Stimulated activated CD4-positive, alpha-beta T cell treated with anti-CD3 and anti-CD28 coated beads, Interleukin-1b, Interleukin-23, amount 100 ng/mL, for 24 hours (primary cell): ENCODE data around the gene KIAA1671.
"Not testable (repeated sequence)": the region's sequence is repeated elsewhere in the genome, so short reads cannot be mapped to it uniquely, and the experiment has no call there.

ENCODE experiments used
- DNase-seq, 4 experiments: peaks; one replicate each; pipeline ENCODE4 v3.0.0-alpha.2; 2020; ENCODE audit warnings: low read depth in 4 of 4, low spot score in 1 of 4

KIAA1671 gene

DNA sequence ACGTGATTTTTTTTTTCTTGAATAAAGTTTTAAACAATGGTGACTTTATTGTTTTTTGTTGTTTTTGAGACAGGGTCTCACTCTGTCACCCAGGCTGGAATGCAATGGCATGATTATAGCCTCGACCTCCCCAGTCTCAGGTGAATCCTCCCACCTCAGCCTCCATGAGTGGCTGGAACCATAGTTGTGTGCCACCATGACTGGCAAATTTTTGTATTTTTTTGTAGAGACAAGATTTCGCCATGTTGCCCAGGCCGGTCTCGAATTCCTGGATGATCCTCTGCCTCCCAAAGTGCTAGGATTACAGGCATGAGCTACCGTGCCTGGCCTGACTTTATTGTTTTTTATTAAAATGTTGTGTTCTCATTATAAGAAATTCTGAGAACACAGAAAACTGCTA is 235.0 kb downstream of the KIAA1671 start:
- DNase-seq: no peak

DNA sequence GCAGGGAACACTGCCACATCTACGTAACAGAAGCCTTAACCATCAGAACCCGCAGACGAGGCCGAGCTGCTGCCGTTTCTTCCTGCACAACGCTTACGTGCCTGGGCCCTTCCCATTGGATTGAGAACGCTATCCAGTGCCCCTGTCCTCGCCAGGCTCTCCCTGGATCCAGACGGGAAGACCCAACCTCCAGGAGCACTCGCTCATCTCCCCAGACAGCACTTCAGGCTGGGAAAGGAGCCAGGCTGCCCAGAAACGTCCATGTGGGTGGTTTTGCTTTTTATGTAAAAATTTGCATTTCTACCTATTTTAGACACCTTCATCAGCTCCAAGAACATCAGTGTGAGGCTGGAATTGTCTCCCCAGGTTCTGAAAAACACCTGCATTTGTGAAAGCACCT is 239.9 kb downstream of the KIAA1671 start:
- no peak for DNase-seq

GRCh38 chr22:25193130-25193529 is 240.6 kb downstream of the KIAA1671 start:
- DNase-seq: no peak

- no peak for DNase-seq
Measured at GRCh38 chr22:25193548-25193947, 241.0 kb downstream of the KIAA1671 start.

GRCh38 chr22:25196326-25196725 is 243.8 kb downstream of the KIAA1671 start:
- DNase-seq: no peak

DNA sequence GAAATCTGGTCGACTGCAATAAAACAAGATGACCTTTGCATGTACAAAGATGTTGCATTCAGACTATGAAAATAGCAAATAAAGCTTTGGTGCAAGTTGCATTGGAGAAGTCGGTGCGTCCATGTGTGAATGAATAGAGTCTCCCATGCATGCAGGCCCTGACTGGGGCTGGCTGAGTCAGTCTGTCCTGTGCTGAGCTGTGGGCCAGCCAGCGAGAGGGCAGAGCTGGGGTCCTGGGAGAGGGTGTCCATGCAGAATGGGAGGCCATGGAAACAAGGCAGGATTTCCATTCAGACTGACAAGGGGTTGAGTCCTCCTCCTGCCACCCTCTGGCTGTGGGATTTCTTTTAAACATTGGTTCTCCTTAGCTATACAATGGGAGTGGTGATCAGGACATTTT is 244.8 kb downstream of the KIAA1671 start:
- DNase-seq: no peak

GRCh38 chr22:25199731-25200520 is 247.4 kb downstream of the KIAA1671 start, which contains the start of gene CRYBB3:
Gene CRYBB3, plus strand, starts transcription at chr22:25199858. Its CDS starts 1,539 bp downstream, at chr22:25201397.
- DNase-seq: no peak

DNA sequence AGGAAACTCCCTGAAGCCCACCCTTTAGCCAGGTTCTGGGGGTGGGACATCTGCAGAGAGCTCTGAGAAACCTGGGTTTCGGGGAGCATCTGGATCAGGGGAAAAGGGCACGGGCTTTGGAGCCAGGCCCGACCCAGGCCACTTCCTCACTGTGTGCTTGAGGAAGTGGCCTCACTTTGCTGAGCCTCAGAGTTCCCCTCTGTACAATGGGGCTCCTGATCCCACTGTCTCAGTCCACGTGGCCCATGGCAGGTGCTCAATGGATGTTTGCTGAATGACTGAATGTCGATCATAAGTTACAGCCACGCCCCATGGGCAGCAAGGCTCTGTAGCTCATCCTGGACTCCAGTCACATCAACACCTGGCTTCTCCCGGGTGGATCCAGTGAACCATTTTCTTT is 248.5 kb downstream of the KIAA1671 start:
- DNase-seq: no peak

- no peak for DNase-seq
Measured at GRCh38 chr22:25201557-25202273, 249.2 kb downstream of the KIAA1671 start.

DNA sequence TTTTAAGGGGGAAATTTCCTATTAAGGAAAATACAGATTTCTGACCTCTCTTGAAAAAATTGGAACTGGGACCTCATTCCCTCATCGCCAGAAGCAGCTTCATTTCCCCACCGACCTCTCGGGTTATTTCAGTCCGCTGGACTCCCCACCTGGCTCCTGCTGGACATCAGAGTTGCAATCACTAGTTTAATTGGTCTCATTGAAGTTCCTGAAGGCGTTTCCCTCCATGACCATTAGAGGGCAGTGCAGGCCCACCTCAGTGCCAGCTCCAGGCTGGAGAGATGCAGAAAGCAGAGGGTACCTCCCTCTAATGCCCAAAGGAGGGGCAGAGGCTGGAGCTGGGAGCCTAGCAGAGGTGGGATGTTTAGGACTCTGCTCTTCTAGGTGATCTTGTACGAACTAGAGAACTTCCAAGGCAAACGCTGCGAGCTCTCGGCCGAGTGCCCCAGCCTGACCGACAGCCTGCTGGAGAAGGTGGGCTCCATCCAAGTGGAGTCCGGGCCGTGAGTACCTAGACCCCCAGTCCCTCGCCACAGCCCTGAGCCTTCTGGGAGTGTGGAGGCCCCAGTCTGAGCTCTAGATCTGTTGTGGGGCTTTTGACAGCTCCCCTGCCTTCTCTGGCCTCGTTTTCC is 249.9 kb downstream of the KIAA1671 start:
- DNase-seq: peak; percentile 18 to 40 (median 24)

DNA sequence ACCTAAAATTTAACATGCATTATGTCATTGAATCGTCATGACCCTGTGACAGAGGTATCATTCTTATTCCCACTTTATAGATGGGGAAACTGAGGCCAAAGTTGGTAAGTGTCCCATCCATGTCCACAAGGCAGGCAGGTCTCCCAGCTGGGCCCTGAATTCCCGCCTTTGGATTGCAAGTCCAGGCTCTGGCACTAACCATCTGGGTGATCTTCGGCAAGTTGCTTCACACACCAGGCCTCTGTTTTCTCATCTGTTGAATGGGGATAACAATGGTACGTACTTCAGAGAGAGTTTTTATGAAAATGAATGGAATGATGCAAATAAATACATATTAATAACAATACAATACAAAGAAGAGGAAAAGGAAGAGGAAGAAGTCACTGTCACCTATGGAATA is 250.6 kb downstream of the KIAA1671 start:
- no peak for DNase-seq

DNA sequence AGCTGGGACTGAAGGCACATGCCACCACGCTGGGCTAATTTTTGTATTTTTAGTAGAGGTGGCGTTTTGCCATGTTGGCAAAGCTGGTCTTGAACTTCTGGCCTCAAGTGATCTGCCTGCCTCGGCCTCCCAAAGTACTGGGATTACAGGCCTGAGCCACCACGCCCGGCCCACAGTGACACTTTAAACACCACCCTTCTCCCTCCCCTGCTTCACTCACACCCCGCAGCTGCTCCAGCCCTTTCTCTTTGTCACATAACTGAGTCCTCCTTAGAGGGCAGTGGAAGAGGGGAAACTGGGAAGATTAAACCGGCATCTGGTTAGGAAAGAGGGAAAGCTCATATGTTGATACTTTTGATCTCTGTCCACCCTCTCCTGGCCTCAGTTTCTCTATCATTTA is 252.0 kb downstream of the KIAA1671 start:
- not testable (repeated sequence) for DNase-seq

DNA sequence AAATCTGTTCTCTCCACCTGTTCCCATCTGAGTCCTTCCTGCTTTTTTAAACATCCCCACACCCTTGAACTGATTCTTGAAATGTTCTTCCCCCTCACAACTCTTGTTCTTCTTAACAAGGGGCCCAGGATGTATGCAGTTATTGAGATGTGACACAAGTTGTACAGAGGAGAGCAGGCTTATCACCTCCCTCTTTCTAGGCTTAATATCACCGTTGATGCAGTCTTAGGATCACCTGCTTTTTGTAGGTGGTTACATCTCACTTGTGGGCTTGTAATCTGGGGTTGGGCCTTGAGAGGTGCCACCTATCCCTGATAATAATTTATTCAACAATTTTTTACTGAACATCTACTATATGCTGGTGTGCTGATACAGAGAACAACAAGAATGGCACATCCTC is 253.3 kb downstream of the KIAA1671 start:
- DNase-seq: no peak

- no peak for DNase-seq
Measured at GRCh38 chr22:25206998-25207397, 254.5 kb downstream of the KIAA1671 start.

- no peak for DNase-seq
Measured at GRCh38 chr22:25207553-25208157, 255.1 kb downstream of the KIAA1671 start.

GRCh38 chr22:25208328-25208727 is 255.8 kb downstream of the KIAA1671 start:
- DNase-seq: no peak

DNA sequence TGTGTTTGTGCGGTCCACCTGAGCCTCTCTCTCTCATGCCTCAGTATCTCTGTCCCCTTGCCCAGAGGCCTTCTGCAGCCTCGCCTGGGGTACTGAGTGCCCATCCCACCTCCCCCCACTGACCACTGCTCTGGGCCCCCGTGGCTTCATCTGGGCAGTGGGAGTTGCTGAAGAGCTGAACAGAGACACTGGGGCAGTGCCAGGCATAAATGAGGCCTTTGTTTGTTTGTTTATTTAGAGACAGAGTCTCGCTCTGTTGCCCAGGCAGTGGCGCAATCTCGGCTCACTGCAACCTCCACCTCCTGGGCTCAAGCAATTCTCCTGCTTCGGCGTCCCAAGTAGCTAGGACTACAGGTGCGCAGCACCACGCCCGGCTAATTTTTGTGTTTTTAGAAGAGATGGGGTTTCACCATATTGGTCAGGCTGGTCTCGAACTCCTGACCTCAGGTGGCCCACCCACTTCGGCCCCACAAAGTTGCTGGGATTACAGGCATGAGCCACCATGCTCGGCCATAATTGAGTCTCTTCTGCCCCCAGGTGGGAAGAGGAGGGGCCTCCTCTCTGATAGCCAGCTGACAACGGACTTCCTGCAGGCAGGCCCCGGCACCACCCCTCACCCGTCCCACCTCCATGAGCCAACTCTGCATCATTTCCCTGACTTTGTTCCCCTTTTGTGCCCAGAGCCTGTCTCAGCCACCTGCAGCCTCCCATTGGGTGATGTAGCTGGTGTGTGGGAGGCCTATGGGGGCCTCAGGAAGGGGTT is 256.4 kb downstream of the KIAA1671 start:
- DNase-seq: no peak

GRCh38 chr22:25210793-25211192 is 258.3 kb downstream of the KIAA1671 start:
- no peak for DNase-seq

DNA sequence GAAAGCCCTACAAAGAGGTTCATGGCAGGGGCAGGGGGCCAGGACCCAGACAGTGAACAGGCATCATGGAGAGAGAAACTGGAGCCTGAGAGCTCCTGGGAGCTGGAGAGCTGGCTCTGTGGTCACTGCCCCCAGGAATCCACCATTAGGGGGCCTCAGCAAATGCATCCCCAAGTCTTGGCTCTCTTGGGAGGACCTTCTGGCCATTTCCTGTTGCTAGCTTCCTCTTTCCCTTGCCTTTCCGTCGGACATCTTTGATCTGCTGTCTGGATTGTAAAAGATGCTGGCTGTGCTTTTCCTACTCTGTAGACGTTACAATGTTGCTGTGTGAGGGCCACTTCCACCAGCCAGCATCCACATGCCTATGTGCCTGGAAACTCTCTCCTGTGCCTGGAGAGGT is 259.8 kb downstream of the KIAA1671 start:
- no peak for DNase-seq

DNA sequence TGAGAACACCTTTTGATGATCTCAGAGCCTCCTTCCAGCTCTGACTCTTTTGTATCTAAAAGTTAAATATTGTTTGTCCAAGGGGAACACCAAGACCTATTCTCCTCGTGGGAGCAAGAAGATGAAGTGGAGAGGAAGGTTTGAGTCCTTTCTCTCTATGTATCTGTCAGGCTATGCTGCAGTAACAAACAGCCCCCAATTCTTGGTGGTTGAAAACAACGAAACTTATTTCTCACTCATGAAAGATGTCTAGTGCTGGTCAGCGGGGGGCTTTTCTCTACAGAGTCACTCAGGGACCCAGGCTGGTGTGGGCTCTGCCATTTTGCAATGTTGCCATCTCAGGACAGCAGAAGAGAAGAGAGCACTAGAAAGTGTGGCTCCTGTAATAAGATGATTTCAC is 260.7 kb downstream of the KIAA1671 start:
- DNase-seq: no peak

GRCh38 chr22:25216230-25216629 is 263.7 kb downstream of the KIAA1671 start:
- DNase-seq: no peak
